ENCODE measurements around the gene PDZD2. TPM values are rescaled to one million over a fixed set of nuclear protein-coding genes. Genes with fewer than 3 reads are reported as not detected.

PDZD2 gene
- total and polyA plus RNA-seq, 2 donors (not counting 3 experiments of a cell fraction or from before 2014, with no cell fraction given), result 0.66 to 6.9 TPM

GRCh38 chr5:31941151-31941755 is 302.3 kb downstream of the PDZD2 start:
- Histone ChIP-seq H3K9ac (replicated peaks; ENCODE audit: extremely low read depth, insufficient read depth, low read length) (no peak overlapping the region), H3K4me2 (ENCODE audit: insufficient read depth, low read length) (no peak overlapping the region), H3K27ac (ENCODE audit: insufficient read depth, low read depth, low read length) (no peak overlapping the region), H3K9me3 (replicated peaks; ENCODE audit: control insufficient read depth, insufficient read depth, low read length) (no peaks in the 10 kb centered on the region), H3K9me1 (replicated peaks; ENCODE audit: control insufficient read depth, extremely low read depth, insufficient read depth, low read length) (no peaks in the 10 kb centered on the region), H3K4me3 (replicated peaks in 1 of 3; ENCODE audit: insufficient read depth in 1 of 3, low read depth in 1 of 3, low read length in 3 of 3) (no peak overlapping the region), H3K27me3 (ENCODE audit: control insufficient read depth in 2 of 2, insufficient read depth in 2 of 2, low read length in 2 of 2) (no peaks in the 10 kb centered on the region), H2AFZ (ENCODE audit: low read depth, low read length) (no peak overlapping the region), H3K36me3 (ENCODE audit: control insufficient read depth in 2 of 2, extremely low read depth in 1 of 2, insufficient read depth in 2 of 2, low read length in 2 of 2) (no peaks in the 10 kb centered on the region), H3K79me2 (ENCODE audit: control insufficient read depth, insufficient read depth, low read length) (no peaks in the 10 kb centered on the region), H3K4me1 (ENCODE audit: control insufficient read depth, extremely low read depth, insufficient read depth, low read length) (no peaks in the 10 kb centered on the region), H4K20me1 (replicated peaks; ENCODE audit: control insufficient read depth, extremely low read depth, insufficient read depth, low read length) (no peaks in the 10 kb centered on the region)
- ChIA-PET CTCF (no interaction called here), POLR2A (no interaction called here)
- BruUV-seq (replicated peaks), result no TSS peak
- TF ChIP-seq, protein P1, sequence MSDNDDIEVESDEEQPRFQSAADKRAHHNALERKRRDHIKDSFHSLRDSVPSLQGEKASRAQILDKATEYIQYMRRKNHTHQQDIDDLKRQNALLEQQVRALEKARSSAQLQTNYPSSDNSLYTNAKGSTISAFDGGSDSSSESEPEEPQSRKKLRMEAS (IDR thresholded peaks at IDR 0.05; ENCODE audit: insufficient read depth, insufficient read length), result no peak
- TF ChIP-seq EZH2 (IDR thresholded peaks at IDR 0.05; ENCODE audit: borderline replicate concordance, low read depth, low read length, severe bottlenecking), result no peak
- TF ChIP-seq FOS (IDR thresholded peaks at IDR 0.05; ENCODE audit: borderline replicate concordance, insufficient read depth, low read length), result no peak
- TF ChIP-seq GATA2 (IDR thresholded peaks at IDR 0.05; ENCODE audit: insufficient read depth, insufficient read length, low read depth, low read length), result no peak
- TF ChIP-seq POLR2AphosphoS5 (IDR thresholded peaks at IDR 0.05; ENCODE audit: insufficient read depth, low read depth, low read length), result no peak
- TF ChIP-seq POLR2A (IDR thresholded peaks at IDR 0.05; ENCODE audit: low read depth, low read length), result no peak
- TF ChIP-seq, protein P2, sequence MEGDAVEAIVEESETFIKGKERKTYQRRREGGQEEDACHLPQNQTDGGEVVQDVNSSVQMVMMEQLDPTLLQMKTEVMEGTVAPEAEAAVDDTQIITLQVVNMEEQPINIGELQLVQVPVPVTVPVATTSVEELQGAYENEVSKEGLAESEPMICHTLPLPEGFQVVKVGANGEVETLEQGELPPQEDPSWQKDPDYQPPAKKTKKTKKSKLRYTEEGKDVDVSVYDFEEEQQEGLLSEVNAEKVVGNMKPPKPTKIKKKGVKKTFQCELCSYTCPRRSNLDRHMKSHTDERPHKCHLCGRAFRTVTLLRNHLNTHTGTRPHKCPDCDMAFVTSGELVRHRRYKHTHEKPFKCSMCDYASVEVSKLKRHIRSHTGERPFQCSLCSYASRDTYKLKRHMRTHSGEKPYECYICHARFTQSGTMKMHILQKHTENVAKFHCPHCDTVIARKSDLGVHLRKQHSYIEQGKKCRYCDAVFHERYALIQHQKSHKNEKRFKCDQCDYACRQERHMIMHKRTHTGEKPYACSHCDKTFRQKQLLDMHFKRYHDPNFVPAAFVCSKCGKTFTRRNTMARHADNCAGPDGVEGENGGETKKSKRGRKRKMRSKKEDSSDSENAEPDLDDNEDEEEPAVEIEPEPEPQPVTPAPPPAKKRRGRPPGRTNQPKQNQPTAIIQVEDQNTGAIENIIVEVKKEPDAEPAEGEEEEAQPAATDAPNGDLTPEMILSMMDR (IDR thresholded peaks at IDR 0.05; ENCODE audit: extremely low read depth in 1 of 2, insufficient read depth in 1 of 2, low read depth in 1 of 2, low read length in 2 of 2), result no peak
- no peak for TF ChIP-seq JUN (IDR thresholded peaks at IDR 0.05; ENCODE audit: borderline replicate concordance, insufficient read depth, insufficient read length, low read depth)
- intact Hi-C loops (cut with micrococcal nuclease), result no loop called here
- dilution Hi-C loops (cut with MboI; ENCODE audit: extremely low pct_ligation_motif_present, low sequenced_read_pairs), result no loop called here
- DNase-seq (ENCODE audit: low read depth, low spot score) (no peak), FAIRE-seq (no peak)

All from endothelial cell of umbilical vein (primary cell).